ENCODE measurements around the gene PGF.
"Not testable (repeated sequence)": the region's sequence is repeated elsewhere in the genome, so short reads cannot be mapped to it uniquely, and the experiment has no call there.

Gene PGF

GRCh38 chr14:74941676-74942097 is 13.7 kb downstream of the PGF start:
- peak; percentile 53 for DNase-seq

DNA sequence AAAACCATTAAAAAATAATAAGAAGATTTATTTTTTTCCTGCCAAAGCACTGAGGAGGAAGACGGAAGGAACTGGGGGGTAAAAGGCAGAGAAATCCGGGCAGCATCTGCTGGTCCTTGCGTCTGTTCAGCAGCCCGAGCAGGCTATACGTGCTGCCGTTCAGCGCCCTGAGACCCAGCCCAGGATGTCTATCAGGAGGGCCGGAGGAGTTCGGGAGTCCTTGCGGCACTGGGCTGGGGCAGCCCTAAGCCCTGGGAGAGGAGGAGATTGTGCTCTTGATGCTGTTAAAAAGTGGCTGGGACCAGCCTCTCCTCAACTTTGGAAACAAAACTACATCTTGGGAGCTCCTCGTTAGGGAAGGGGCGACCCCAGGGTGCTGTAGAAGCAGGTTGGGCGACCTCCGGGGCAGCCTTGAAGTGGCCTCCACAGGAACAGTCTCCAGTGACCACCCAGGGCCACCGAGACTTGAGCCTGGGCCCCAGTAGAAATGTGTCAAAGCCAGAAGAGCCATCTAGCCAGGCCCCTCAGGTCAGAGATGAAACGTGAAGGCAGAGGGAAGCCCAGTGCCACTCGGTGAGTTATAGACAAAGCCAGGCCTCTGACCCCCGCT is 14.3 kb downstream of the PGF start:
- no peak for DNase-seq

- DNase-seq, result no peak
Observed at GRCh38 chr14:74938531-74939495, 16.6 kb downstream of the PGF start.

DNA sequence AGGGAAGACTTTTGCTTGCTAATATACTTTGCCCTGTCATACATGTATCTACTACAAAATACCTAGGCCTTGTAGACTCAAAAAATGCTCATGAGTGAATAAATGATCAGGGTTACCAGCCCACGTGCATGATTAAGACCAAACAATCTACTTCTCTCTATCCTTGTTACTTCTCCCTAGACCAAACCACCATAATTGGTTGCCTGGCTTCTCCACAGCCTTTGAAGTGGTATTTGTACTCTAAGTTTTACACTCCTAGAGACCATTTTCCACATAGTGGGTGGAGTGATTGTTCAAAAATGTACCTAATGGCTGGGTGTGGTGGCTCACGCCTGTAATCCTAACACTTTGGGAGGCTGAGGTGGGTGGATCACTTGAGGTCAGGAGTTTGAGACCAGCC is 18.2 kb downstream of the PGF start:
- DNase-seq, result no peak

DNA sequence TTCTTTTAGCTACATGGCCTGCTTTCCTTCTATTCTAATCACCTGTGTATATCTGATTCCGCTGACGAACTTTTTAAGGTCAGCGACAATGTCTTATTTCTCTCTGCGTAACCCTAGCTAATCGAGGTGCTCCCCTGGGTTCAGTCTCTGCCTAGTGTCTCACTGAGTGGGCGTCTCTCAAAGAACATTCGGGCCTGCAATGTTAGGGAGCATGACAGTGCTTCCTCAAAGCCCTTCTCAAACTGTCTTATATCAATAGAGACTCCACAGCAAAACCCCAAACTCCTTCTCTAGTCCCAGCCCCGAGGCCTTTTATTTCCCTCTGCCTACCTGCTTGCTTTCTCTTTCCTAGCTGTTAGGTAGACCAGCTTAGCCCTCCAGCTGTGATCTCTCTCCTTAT is 18.7 kb downstream of the PGF start:
- DNase-seq, result no peak

- DNase-seq, result no peak
Observed at GRCh38 chr14:74936151-74936550, 19.2 kb downstream of the PGF start.

GRCh38 chr14:74935360-74935680 is 20.1 kb downstream of the PGF start:
- DNase-seq, result no peak

DNA sequence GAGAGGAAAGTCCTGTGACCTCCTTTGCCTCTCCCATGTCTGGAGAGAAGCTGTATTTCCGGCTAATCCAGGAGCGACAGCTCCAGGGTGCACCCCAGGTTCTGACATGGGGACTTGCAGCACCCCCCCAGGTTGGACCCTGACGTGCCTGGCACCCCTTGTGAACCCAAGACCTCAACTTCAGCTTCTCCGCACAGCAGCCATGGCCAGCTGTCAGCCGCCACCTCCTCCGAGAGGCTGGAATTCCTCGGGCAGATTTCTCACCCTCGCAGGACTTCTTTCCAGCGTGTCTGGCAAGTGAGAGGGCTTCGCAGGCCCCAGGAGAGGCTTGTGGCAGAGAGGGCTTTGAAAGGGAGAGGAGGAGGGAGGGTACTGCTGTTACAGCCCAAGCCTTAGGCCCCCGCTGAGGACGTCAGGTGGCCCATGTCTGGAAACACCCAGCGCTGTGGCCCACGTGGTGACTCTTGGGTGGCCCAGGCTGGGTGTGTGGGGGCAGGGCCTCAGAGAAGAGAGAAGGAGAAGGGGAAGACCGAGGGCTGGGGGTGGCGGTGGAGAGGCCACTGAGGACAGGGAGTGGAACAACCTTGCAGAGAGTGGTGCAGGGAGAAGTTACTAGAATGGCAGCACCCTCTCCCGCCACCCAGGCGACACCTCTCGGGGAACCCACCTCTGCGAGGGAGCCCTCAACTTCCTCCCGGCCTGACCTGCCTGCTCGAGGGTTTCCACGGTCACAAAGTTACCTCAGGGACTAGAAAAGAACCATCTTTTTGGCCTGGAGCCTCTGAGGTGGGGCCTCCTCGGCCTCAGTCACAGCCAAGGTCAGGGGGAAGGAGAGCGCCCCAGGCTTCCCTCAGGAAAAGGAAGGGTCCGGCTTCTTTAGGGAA is 20.7 kb downstream of the PGF start:
- peak; percentile 37 for DNase-seq

- no peak for DNase-seq
Observed at GRCh38 chr14:74934041-74934440, 21.4 kb downstream of the PGF start.

DNA sequence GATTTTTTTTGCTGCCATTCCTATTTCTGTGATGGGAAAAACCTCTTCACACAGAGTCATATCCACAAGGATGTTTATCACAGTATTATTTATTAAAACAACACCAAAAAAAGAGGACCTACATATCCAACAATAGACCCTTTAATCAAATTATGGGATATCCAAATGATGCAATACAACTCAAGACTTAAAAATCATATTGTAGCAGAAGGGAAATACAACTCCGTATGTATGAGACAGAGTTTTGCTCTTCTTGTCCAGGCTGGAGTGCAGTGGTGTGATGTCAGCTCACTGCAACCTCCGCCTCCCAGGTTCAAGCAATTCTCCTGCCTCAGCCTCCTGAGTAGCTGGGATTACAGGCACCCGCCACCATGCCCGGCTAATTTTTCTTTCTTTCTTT is 22.5 kb downstream of the PGF start:
- DNase-seq, result not testable (repeated sequence)

- no peak for DNase-seq
Observed at GRCh38 chr14:74932401-74932901, 22.9 kb downstream of the PGF start.

DNA sequence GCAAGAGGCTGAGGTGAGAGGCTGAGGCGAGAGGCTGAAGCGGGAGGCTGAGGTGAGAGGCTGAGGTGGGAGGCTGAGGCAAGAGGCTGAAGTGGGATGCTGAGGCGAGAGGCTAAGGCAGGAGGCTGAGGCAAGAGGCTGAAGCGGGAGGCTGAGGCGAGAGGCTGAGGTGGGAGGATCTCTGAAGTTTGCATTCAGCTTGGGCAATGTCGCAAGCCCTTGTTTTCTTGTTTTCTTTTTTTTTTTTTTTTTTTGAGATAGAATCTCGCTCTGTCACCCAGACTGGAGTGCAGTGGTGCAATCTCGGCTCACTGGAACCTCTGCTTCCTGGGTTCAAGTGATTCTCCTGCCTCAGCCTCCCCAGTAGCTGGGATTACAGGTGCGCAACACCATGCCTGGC is 23.7 kb downstream of the PGF start:
- DNase-seq, result not testable (repeated sequence)

GRCh38 chr14:74929242-74929641 is 26.2 kb downstream of the PGF start:
- DNase-seq, result no peak

GRCh38 chr14:74927225-74927624 is 28.2 kb downstream of the PGF start:
- DNase-seq, result no peak

DNA sequence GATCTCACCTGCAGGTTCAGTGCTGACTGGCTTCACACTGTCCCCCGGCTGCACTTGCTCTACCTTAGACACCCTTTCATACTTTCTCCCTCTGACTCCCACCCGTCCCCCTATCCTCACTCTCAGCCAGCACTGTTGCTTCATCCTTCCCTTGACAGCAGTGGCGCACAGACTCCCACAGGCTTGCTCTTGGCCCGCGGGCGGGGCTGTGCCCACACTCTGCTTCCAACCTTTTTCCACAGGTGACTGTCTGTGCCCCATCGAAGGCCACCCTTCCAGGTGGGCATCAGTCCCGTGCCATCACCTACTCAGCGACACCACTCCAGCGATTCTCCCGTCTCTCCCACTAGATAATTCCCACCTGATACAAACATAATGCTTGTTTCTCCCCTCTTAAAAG is 31.3 kb downstream of the PGF start:
- DNase-seq, result no peak

- DNase-seq, result peak; percentile 60
Observed at GRCh38 chr14:74922752-74923401, 32.5 kb downstream of the PGF start, which contains the start of gene RPS6KL1. RPS6KL1 (minus strand) TSS chr14:74923260; CDS start chr14:74921541, 1,719 bp downstream.

DNA sequence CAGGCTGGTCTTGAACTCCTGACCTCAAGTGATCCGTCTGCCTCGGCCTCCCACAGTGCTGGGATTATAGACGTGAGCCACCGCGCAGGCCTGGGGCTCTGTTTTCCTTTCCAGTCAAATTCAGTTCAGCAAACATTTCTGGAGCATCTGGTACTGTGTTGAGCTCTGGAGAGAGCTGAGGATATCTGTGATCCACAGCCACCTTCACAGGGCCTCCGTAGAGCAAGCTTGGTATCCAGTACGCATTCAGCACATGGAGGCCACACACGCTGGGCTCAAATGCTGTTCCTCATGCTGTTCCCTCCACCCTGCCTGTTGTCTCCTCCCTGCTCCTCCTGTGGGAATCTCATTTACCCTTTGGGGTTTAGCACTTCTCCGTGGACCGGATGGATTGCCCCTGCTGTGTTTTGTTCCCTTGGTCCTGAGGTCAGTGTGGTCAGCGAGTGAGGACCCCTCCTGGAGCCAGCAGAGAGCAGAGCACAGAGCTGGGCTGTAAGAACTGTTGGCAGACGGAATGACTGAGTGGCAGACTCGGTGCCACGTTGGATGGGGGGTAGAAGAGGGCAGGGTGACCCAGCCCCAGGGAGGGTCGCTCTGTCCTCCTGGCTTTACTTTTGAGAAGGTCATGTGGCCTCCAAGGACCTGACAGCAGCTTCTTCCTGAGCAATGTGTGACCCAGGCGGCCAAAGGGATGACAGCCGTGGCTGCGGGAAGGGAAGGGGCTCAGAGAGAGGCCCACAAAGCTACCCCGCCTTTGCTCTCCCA is 33.2 kb downstream of the PGF start:
- no peak for DNase-seq

- no peak for DNase-seq
Observed at GRCh38 chr14:74921053-74921620, 34.3 kb downstream of the PGF start.

GRCh38 chr14:74920281-74920680 is 35.1 kb downstream of the PGF start:
- DNase-seq, result no peak

GRCh38 chr14:74919421-74920165 is 35.8 kb downstream of the PGF start:
- no peak for DNase-seq
